GM21723 (cell line): ENCODE measurements around the gene PRICKLE3.
"Not testable (repeated sequence)": the region's sequence is repeated elsewhere in the genome, so short reads cannot be mapped to it uniquely, and the experiment has no call there.

Experiments used
- ATAC-seq: cut with Tn5 transposase; IDR thresholded peaks from one replicate; pipeline ENCODE4 v1.9.1; 2021; ENCODE audit warnings: mild to moderate bottlenecking, moderate library complexity; ENCODE audit not compliant: unreplicated experiment

PRICKLE3 gene

DNA sequence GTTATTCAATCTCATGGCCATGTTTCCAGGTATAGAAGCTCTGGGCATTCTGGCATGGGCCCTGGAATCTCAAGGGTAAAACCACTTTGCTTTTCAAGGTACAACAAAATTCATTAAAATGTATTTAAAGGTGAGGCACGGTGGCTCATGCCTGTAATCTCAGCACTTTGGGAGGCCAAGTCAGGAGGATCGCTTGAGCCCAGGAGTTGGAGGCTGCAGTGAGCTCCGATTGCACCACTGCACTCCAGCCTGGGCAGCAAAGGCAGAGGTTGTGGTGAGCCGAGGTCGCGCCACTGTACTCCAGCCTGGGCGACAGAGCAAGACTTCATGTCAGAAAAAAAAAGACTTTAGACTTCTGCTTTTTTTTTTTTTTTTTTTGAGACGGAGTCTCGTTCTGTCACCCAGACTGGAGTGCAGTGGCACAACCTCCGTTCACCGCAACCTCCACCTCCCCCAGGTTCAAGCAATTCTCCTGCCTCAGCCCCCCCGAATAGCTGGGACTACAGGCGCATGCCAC is 58.4 kb downstream of the PRICKLE3 start:
- ATAC-seq = not testable (repeated sequence)
